Measurements from ENCODE around the gene SAT1. TPM values are rescaled to one million over a fixed set of nuclear protein-coding genes. Genes with fewer than 3 reads are reported as not detected.
A peak's percentile ranks its signal among the peaks of the same experiment; 100 is the strongest.

Gene SAT1
- total and polyA plus RNA-seq, 2 donors = 291 to 2,700 TPM

DNA sequence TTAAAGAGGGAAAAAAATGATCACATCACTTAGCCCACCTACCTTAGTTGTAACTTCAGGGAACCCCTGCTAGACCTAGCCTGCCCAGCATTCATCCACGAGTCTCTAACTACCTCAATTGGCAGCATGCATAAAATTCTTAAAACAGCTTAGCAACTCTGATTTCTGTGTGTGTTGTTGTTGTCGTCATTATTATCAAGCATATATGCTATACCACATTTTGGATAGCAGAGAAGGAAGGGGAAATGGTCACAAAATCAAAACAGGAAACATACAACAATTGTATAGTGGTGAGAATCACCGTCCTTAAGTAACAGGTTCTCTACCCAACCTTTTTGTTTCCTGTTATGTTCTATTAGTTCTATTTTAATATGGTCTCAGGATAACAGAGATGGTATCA is 37.2 kb upstream of the SAT1 start:
- H3K36me3 ChIP-seq (ENCODE audit: control insufficient read depth in 2 of 2, insufficient read depth in 2 of 2, low read length in 1 of 2) = no peaks in the 10 kb centered on the region
- H3K4me3 ChIP-seq (ENCODE audit: low read length in 2 of 2) = no peak overlapping the region
- DNase-seq (ENCODE audit: low read depth in 6 of 9, low spot score in 9 of 9) = no peak
- whole genome bisulfite sequencing = 37% methylated on average over 3 of the region's 3 CpGs
- H3K9me3 ChIP-seq (ENCODE audit: control insufficient read depth in 2 of 2, insufficient read depth in 1 of 2, low read length in 1 of 2) = no peaks in the 10 kb centered on the region
- peaks cover 0 to 3% of the 10 kb centered on the region in 2 donors for H3K27me3 ChIP-seq (ENCODE audit: control insufficient read depth in 2 of 2, insufficient read depth in 1 of 2, low read length in 1 of 2)
- peaks cover 0 to 8% of the 10 kb centered on the region in 2 donors for H3K4me1 ChIP-seq (ENCODE audit: control insufficient read depth in 2 of 2, insufficient read depth in 2 of 2, low read length in 2 of 2)
- no peak overlapping the region for H3K27ac ChIP-seq (ENCODE audit: low read depth in 1 of 2, low read length in 1 of 2)

DNA sequence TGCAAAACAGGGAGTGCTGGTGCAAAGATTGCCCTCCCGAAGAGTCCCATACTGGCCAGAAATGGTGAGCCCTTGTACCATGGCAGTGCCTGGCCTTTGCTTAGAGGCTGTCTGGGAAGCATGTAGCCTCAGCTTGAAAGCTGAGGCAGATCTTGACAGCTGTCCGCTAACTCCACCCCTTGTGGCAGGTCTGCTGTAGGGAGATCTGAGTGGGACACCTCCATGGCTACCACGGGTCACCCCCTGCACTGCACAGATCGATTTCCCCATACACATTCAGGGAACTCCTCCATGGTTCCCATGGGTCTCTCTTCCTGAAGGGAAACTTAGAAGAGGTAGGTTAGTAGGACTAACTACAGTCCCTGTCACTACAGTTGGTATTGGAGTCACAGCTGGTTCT is 33.8 kb upstream of the SAT1 start:
- Histone ChIP-seq H3K4me3 (ENCODE audit: low read length in 2 of 2) (no peak overlapping the region), H3K27ac (ENCODE audit: low read depth in 1 of 2, low read length in 1 of 2) (no peak overlapping the region), H3K36me3 (ENCODE audit: control insufficient read depth in 2 of 2, insufficient read depth in 2 of 2, low read length in 1 of 2) (no peaks in the 10 kb centered on the region), H3K9me3 (ENCODE audit: control insufficient read depth in 2 of 2, insufficient read depth in 1 of 2, low read length in 1 of 2) (no peaks in the 10 kb centered on the region), H3K27me3 (ENCODE audit: control insufficient read depth in 2 of 2, insufficient read depth in 1 of 2, low read length in 1 of 2) (no peaks in the 10 kb centered on the region), H3K4me1 (ENCODE audit: control insufficient read depth in 2 of 2, insufficient read depth in 2 of 2, low read length in 2 of 2) (no peaks in the 10 kb centered on the region)
- WGBS = 93% methylated on average over 4 of the region's 4 CpGs
- no peak for DNase-seq (ENCODE audit: low read depth in 6 of 9, low spot score in 9 of 9)

DNA sequence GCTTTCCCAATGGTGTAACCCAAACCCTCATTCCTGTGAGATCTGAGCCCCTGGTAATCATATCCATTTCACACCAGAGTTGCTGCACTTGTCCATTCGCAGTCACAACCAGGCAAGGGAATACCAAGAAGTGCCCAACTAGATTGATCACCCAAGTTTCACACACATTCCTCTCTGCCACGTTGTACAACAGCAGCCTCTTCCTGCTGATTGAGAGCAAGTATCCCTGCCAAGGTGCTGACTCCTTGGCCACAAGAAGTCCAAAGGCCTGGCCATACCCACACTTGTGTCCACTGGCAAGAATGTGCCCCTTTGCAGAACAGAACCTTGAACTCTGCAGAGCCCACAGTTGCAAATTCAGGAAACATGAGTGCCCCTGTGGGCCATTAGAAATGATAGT is 33.4 kb upstream of the SAT1 start:
- Histone ChIP-seq H3K27ac (ENCODE audit: low read depth in 1 of 2, low read length in 1 of 2) (no peak overlapping the region), H3K36me3 (ENCODE audit: control insufficient read depth in 2 of 2, insufficient read depth in 2 of 2, low read length in 1 of 2) (no peaks in the 10 kb centered on the region), H3K4me3 (ENCODE audit: low read length in 2 of 2) (no peak overlapping the region), H3K27me3 (ENCODE audit: control insufficient read depth in 2 of 2, insufficient read depth in 1 of 2, low read length in 1 of 2) (no peaks in the 10 kb centered on the region), H3K4me1 (ENCODE audit: control insufficient read depth in 2 of 2, insufficient read depth in 2 of 2, low read length in 2 of 2) (no peaks in the 10 kb centered on the region), H3K9me3 (ENCODE audit: control insufficient read depth in 2 of 2, insufficient read depth in 1 of 2, low read length in 1 of 2) (no peaks in the 10 kb centered on the region)
- 89% methylated on average over 2 of the region's 2 CpGs for WGBS
- no peak for DNase-seq (ENCODE audit: low read depth in 6 of 9, low spot score in 9 of 9)

DNA sequence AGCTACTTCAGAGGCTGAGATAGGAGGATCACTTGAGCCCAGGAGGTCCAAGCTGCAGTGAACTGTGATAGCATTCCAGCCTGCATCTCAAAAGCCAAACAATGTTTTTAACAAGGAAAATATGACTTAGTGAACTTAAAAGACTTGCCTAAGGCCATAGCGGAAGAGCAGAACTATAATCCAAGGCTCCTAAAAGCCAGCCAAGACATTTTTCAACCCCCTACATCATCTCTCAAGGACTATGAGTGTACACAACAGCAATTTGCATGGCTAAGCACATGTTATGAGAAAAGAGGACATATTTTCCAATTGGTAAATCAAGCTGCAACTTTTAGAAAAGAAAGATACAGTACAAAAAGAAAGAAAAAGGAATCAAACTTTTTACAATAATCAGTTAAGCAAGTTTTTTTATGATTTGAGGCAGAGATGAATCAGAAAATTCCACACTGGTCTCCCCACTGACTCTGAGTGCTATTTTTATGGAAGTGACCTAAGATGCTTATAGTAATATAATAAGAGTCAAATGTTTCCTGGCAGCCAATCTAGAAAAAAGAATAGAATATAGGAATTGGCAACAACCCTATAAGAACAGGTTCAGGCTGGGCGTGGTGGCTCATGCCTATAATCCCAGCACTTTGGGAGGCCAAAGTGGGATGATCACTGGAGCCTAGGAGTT is 30.1 kb upstream of the SAT1 start:
- H3K9me3 ChIP-seq (ENCODE audit: control insufficient read depth in 2 of 2, insufficient read depth in 1 of 2, low read length in 1 of 2) = no peaks in the 10 kb centered on the region
- H3K36me3 ChIP-seq (ENCODE audit: control insufficient read depth in 2 of 2, insufficient read depth in 2 of 2, low read length in 1 of 2) = no peaks in the 10 kb centered on the region
- H3K27ac ChIP-seq (ENCODE audit: low read depth in 1 of 2, low read length in 1 of 2) = no peak overlapping the region
- no peaks in the 10 kb centered on the region for H3K27me3 ChIP-seq (ENCODE audit: control insufficient read depth in 2 of 2, insufficient read depth in 1 of 2, low read length in 1 of 2)
- 95% methylated on average over 2 of the region's 2 CpGs for WGBS
- H3K4me3 ChIP-seq (ENCODE audit: low read length in 2 of 2) = no peak overlapping the region
- no peak for DNase-seq (ENCODE audit: low read depth in 6 of 9, low spot score in 9 of 9)
- H3K4me1 ChIP-seq (ENCODE audit: control insufficient read depth in 2 of 2, insufficient read depth in 2 of 2, low read length in 2 of 2) = no peaks in the 10 kb centered on the region

DNA sequence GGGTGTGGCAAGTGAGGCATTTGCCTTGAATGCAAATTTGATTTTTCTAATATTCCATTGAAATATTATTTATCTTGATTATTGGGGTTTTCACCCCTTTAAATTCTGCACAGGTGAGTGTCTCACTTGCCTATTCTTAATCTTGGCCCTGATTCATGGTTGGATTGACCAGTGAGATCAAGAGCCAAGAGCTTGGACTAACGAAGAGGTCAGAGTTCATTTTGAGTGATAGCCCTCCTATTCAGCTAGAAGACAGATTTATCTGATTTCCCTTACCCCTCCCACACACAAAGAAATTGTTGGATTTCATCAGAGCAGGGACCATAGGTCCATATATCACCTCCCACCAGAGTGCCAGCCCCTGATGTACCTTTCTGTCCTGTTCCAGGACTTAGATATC is 28.3 kb upstream of the SAT1 start:
- no peak overlapping the region for H3K27ac ChIP-seq (ENCODE audit: low read depth in 1 of 2, low read length in 1 of 2)
- H3K27me3 ChIP-seq (ENCODE audit: control insufficient read depth in 2 of 2, insufficient read depth in 1 of 2, low read length in 1 of 2) = no peaks in the 10 kb centered on the region
- DNase-seq (ENCODE audit: low read depth in 6 of 9, low spot score in 9 of 9) = no peak
- H3K4me3 ChIP-seq (ENCODE audit: low read length in 2 of 2) = no peak overlapping the region
- H3K4me1 ChIP-seq (ENCODE audit: control insufficient read depth in 2 of 2, insufficient read depth in 2 of 2, low read length in 2 of 2) = no peaks in the 10 kb centered on the region
- H3K9me3 ChIP-seq (ENCODE audit: control insufficient read depth in 2 of 2, insufficient read depth in 1 of 2, low read length in 1 of 2) = no peaks in the 10 kb centered on the region
- H3K36me3 ChIP-seq (ENCODE audit: control insufficient read depth in 2 of 2, insufficient read depth in 2 of 2, low read length in 1 of 2) = no peaks in the 10 kb centered on the region
- WGBS = 98% methylated on average over 1 of the region's 1 CpG

DNA sequence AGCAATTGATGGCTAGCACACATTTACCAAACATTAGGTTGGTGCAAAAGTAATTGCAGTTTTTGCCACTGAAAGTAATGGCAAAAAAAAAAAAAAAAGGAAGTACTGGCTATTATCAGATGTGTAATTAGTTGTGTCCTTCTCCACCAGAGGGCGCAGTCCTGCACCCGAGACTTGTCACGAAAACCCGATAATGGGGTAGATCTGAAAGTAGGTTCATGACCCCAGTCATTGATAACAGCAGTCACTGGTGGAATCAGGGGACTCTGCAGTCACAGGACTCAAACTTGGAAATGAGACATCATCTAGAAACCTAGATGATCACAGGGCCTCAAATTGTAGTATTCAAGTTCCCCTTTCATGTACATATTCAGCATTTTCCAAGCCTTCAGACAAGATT is 26.8 kb upstream of the SAT1 start:
- Histone ChIP-seq H3K4me1 (ENCODE audit: control insufficient read depth in 2 of 2, insufficient read depth in 2 of 2, low read length in 2 of 2) (no peaks in the 10 kb centered on the region), H3K27ac (ENCODE audit: low read depth in 1 of 2, low read length in 1 of 2) (no peak overlapping the region), H3K9me3 (ENCODE audit: control insufficient read depth in 2 of 2, insufficient read depth in 1 of 2, low read length in 1 of 2) (no peaks in the 10 kb centered on the region), H3K4me3 (ENCODE audit: low read length in 2 of 2) (no peak overlapping the region), H3K27me3 (ENCODE audit: control insufficient read depth in 2 of 2, insufficient read depth in 1 of 2, low read length in 1 of 2) (no peaks in the 10 kb centered on the region), H3K36me3 (ENCODE audit: control insufficient read depth in 2 of 2, insufficient read depth in 2 of 2, low read length in 1 of 2) (no peaks in the 10 kb centered on the region)
- peak in 7 of 9 donors; percentile 27 to 71 (median 44) for DNase-seq (ENCODE audit: low read depth in 6 of 9, low spot score in 9 of 9)
- 4% methylated on average over 4 of the region's 4 CpGs for WGBS

DNA sequence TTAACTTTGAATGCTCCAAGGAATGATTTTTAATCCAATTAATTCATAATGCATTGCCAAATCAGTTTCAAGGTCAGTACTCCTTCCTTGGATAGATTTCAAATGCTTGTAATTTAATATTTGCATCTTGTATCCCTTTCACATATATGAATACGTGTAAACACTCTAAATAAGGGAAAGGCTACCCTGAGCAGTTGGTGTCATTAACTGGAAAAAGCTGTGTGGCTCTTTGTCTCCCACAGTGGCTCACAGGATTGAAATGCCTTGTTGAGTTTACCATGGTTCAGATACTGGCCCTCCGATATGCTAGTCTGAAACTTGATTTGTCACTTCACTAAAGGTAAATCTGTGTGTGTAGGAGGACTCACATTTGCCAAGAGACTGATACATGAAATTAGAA is 23.2 kb upstream of the SAT1 start:
- Histone ChIP-seq H3K4me3 (ENCODE audit: low read length in 2 of 2) (no peak overlapping the region), H3K9me3 (ENCODE audit: control insufficient read depth in 2 of 2, insufficient read depth in 1 of 2, low read length in 1 of 2) (no peaks in the 10 kb centered on the region), H3K27me3 (ENCODE audit: control insufficient read depth in 2 of 2, insufficient read depth in 1 of 2, low read length in 1 of 2) (no peaks in the 10 kb centered on the region), H3K36me3 (ENCODE audit: control insufficient read depth in 2 of 2, insufficient read depth in 2 of 2, low read length in 1 of 2) (no peaks in the 10 kb centered on the region), H3K4me1 (ENCODE audit: control insufficient read depth in 2 of 2, insufficient read depth in 2 of 2, low read length in 2 of 2) (no peaks in the 10 kb centered on the region), H3K27ac (ENCODE audit: low read depth in 1 of 2, low read length in 1 of 2) (no peak overlapping the region)
- DNase-seq (ENCODE audit: low read depth in 6 of 9, low spot score in 9 of 9) = no peak
- 96% methylated on average over 2 of the region's 2 CpGs for WGBS

DNA sequence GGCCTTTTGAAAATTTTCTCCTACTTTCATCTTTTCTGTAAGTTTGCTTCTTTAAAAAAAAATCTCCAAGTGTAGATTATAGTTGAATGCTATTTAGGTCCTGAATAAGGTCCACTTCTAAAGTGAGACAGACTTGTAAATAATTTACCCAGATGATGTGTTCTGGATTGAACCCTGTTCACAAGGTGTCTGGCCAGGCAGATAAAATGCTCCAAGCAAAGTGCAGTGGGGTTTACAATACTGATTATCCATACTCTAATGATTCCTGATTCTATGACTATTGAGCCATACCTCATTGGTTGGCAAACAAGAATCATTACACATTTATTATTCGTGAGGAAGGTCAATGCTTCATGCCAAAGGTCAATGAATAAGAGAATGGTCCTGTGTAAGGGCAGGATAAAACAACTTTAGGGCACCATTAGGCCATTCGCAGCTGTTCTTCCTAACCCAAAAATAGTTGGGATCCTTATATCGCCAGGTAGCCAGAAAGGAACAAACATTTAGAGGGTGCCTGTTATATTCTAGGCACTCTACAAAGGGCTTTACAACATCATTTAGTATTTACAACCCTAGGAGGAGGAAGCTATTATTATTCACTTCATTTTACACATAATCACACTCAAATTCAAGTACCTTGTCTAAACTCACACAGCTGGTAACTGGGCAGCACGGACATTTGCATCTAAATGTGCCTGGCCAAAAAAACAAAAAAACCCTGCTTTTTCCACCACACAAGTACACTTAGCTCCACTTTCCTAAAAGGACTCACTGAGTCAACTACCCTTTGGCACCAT is 18.6 kb upstream of the SAT1 start:
- no peak for DNase-seq (ENCODE audit: low read depth in 6 of 9, low spot score in 9 of 9)
- Histone ChIP-seq H3K9me3 (ENCODE audit: control insufficient read depth in 2 of 2, insufficient read depth in 1 of 2, low read length in 1 of 2) (peaks cover 0 to 9% of the 10 kb centered on the region in 2 donors), H3K4me1 (ENCODE audit: control insufficient read depth in 2 of 2, insufficient read depth in 2 of 2, low read length in 2 of 2) (no peaks in the 10 kb centered on the region), H3K4me3 (ENCODE audit: low read length in 2 of 2) (no peak overlapping the region), H3K36me3 (ENCODE audit: control insufficient read depth in 2 of 2, insufficient read depth in 2 of 2, low read length in 1 of 2) (no peaks in the 10 kb centered on the region), H3K27ac (ENCODE audit: low read depth in 1 of 2, low read length in 1 of 2) (no peak overlapping the region), H3K27me3 (ENCODE audit: control insufficient read depth in 2 of 2, insufficient read depth in 1 of 2, low read length in 1 of 2) (no peaks in the 10 kb centered on the region)
- WGBS = 97% methylated on average over 4 of the region's 4 CpGs

DNA sequence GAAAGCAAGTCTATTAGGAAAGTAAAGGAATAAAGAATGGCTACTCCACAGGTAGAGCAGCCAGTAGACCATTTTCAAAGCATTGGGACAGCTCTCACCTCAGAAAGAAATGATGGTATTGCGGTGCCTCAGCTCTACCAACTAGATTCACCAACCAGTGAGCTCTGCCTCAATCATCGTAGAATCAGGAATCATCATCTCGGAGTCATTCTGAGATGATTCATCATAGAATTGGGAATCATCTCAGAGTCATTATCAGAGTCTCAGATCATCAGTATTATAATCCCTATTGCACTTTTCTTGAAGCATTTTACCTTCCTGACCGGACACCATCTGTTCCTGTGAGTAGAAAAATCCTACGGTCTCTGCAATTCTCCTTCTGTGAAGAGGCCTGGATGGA is 17.5 kb upstream of the SAT1 start:
- WGBS = 78% methylated on average over 5 of the region's 5 CpGs
- H3K27me3 ChIP-seq (ENCODE audit: control insufficient read depth in 2 of 2, insufficient read depth in 1 of 2, low read length in 1 of 2) = no peaks in the 10 kb centered on the region
- no peak overlapping the region for H3K4me3 ChIP-seq (ENCODE audit: low read length in 2 of 2)

More for the DNA sequence above, 17.5 kb upstream of the SAT1 start:
- Histone ChIP-seq H3K4me1 (ENCODE audit: control insufficient read depth in 2 of 2, insufficient read depth in 2 of 2, low read length in 2 of 2) (no peaks in the 10 kb centered on the region), H3K9me3 (ENCODE audit: control insufficient read depth in 2 of 2, insufficient read depth in 1 of 2, low read length in 1 of 2) (peaks cover 0 to 9% of the 10 kb centered on the region in 2 donors), H3K36me3 (ENCODE audit: control insufficient read depth in 2 of 2, insufficient read depth in 2 of 2, low read length in 1 of 2) (no peaks in the 10 kb centered on the region), H3K27ac (ENCODE audit: low read depth in 1 of 2, low read length in 1 of 2) (no peak overlapping the region)
- DNase-seq (ENCODE audit: low read depth in 6 of 9, low spot score in 9 of 9) = no peak

Measured in thymus (tissue), 11 donors.